ENCODE measurements around the gene RHBDF2.

GRCh38 chr17:76499267-76499667 is 2.0 kb downstream of the RHBDF2 start:
- no peak for TF ChIP-seq CTCF (IDR thresholded peaks at IDR 0.05)
- no peak for TF ChIP-seq EP300 (IDR thresholded peaks at IDR 0.05)
- no peak for TF ChIP-seq POLR2A (IDR thresholded peaks at IDR 0.05)
